NCI-H187 treated with DMSO at 0.1 percent for 48 hours (cell line): ENCODE results near the gene NLRP4.
"Not testable (repeated sequence)": the region's sequence is repeated elsewhere in the genome, so short reads cannot be mapped to it uniquely, and the experiment has no call there.

Experiments used
- DNase-seq: peaks from one replicate; lab custom pipeline; 2025; lab: John Stamatoyannopoulos, UW

Gene NLRP4

DNA sequence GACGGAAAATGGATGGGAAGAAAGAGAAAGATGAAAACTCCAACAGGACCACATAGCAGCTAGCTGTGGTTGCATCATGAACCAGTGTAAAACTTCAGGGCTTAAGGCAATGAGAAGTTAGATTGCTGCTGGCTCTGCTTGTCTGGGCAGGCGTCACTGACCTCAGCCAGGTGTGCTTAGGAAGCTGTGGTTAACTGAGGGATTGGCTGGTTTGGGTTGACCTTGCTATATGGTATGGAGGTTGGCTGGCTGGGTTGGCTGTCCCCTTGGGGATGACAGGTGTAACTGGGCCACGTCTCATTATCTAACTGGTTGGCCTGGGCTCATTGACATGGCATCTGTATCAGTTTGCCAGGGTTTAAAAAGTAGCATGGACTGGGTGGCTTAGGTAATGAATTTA lies 40.9 kb downstream of the NLRP4 start:
- DNase-seq = no peak

DNA sequence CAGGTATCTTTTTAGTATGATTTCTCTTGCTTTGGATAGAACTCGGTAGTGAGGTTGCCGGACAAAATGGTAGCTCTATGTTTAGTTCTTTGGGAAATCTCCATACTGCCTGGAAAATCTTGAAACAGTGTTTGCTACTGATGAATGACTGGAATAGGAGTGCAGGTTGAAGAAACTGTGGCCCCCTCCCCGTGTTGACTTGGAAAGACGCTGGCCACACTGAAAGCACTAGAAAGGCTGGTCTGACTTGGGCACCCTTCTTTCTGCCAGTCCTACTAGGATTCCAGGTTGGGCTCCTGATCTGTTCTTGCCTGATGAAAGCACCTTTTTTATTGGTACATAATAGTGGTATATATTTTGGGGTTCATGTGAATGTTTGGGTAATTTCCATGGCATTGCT lies 46.3 kb downstream of the NLRP4 start:
- no peak for DNase-seq

DNA sequence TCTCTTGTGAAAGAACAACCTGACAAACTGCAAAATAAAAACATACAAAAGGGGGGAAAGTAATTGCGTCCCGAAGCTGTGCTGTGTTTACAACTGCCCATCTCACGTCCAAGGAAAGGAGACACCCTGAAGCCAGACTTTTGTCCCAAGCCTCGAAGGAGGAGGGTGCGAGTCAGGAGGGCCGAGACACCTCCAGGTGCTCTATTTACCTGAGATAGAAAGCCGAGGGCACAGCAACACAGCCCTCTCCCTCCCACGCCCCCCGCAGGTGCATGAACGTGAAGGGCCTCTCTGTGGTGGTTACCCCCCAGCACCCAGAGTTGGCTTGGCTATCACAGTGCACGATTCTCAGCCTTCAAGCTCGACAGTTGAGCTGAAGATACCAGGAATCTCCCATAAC lies 62.6 kb downstream of the NLRP4 start:
- DNase-seq = no peak

DNA sequence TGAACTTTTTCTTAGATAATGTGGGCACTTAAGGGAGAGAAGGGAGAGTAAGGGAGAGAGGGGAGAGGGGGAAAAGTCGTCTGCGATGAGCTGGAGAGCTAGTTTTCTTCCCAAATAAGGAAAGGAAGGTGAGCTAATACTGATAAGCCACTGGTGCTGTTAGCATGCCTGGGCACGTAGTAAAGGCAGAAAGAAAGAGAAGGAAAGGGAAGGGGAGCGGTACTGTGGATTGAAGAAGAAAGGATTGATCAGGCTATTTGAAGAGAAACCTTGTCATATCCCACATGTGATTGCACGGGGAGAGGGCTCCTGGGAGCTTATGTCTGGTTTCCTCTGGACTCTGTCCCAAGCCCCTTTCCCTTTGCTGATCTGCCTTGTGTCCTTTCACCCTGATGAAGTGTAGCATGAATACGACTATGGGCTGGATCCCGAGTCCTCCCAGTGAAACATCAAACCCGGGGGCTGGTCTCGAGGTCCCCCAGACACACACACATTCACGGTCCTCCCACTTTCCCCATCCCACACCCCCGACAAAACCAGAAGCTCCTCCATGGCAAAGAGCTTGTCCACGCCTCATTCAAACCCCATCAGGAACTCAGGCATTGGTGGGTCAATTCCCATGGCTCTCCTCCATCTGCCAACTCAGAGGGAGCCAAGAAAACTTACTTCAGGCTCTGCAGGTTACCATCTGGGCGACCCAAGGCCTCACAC lies 65.2 kb downstream of the NLRP4 start:
- DNase-seq = no peak

DNA sequence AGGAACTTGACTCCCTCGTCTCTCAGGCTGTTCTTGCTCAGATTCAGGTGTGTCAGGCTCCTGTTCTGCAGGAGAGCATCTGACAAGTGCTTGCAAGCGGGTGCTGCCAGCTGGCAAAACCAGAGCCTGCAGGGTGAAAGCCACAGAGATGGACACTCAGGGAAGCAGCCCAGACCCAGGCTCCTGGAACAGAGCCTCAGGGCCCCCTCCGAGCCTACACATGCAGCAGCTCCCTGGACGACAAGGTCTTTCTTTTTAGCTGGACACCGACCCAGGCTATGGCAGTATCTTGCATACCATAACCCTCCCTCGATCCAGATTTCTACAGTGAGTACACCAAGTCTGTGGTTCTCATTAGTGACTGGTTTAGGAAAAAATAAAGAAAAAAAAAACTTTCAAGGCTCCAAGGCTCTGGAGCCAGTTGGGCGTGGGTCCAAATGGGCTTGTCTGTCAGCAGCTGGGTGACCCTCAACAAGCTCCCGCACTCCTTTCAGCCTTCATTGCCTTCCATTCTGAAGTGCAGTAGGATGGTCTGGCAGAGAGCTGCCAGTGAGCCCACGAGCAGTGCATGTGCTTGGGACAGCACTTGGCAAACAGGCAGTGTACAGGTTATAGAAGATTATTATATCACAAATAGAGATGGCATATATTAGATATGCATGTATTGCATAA lies 65.9 kb downstream of the NLRP4 start:
- DNase-seq = no peak

DNA sequence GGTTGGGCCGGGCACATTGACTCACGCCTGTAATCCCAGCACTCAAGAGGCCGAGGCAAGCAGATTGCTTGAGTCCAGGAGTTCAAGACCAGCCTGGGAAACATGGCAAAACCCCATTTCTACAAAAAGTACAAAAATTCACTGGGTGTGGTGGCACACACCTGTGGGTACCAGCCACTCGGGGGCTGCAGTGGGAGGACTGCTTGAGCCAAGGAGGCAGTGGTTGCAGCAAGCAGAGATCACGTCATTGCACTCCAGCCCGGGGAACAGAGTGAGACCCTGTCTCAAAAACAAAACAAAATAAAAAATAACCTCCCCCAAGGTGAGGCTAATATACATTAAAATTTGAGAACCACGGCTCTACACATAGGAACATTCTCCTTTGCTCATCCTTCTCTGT lies 70.9 kb downstream of the NLRP4 start:
- DNase-seq = no peak

DNA sequence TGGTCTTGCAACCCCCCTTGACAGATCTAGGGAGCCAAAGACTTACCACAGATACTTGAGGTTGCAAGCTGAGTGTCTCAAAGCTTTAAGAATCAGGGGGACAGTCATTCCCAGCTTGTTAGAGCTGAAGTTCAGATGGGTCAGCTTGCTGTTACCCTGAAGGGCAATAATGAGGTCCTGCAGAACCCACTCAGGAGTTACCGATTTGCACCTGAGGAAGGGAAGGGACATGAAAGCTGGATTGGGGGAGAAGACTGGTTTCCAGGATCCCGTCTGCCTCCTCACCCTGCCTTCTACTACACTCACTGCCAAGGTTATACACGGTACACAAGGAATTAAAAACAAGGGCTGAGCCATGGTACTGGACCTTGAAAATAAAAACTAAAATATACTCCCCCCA lies 71.4 kb downstream of the NLRP4 start:
- no peak for DNase-seq

DNA sequence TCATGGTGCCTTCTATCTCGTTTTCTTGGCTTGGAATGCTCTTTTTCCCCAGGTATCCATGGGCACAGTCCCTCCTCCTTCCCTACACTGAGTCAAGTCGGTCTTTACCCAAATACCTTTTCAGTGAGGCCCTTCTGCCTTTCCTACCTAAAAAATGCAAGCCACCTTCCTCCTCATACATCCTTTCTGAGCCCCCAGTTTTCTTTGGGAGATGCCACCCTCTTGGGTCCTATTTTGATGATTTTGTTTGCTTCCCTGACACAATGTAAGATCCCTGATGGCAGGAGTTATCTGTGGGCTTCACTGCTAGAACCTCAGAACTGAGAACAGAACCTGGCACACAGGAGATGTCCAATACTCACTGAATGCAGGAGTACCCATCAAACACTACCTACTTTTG lies 73.5 kb downstream of the NLRP4 start:
- no peak for DNase-seq

DNA sequence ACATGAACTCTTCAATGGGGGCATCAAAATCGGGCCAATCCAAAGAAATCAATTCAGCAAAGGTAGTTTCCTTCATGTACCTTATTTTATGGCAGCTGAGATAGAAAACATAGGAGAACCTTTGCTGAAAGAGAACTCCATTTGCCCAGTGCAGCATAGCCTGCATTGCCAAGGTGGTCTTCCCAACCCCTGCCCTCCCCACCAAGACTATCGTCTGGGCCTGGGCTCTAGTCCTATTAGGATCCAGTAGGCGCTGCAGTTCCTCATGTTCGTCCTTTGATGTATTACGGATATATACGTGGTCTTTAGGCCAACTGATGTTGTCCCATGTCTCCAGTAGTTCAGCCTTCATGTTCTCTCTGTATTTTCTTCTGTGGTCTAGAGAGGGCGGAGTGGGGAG lies 76.6 kb downstream of the NLRP4 start:
- no peak for DNase-seq

DNA sequence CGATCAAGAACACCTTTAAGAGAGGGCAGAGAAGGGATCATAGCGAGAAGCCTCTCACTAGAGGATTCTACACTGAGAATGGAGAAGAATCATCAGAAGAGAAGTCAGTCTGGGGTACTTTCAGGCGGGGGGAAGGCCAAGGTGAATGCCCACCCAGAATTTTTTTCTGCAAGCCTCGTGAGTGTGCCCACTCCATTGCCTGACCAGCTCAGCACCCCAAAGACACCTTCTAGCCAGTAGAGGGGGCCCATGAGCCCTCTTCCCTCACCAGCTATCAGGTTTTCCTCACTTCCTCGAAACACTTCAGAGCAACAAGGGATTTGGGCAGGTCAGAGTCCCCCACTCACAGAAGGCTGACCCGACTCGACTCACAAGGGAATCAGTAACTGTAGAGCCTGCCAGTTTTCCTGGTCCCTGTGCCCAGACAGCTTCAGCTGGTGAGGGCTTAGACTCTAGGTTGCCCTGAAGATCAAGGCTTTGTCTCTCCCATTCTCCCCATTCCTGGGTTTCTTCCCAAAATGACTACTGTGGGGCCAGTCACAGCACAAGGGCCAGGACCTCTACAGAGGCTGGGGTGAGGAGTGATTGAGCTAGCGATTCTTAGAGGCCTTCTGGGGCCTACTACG lies 77.4 kb downstream of the NLRP4 start:
- DNase-seq = no peak

DNA sequence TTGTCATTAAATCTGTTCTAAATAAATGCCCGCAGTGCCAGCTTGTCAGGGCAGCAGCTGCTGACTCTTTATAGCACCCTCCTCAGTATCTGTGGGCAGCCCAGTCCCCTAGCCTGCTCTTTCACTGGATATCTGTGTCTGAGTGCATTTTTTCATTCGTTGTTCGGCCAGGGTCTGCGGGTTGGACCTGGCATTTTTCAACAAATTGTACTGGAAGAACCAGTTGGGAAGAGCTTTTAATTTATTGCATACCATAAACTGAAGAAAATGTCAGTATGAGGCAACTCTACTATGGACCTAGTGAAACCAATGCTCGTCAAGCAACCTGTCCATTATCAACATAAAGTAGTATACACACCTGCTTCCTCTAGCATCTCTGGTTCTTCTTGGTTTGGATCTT lies 87.2 kb downstream of the NLRP4 start:
- DNase-seq = no peak

DNA sequence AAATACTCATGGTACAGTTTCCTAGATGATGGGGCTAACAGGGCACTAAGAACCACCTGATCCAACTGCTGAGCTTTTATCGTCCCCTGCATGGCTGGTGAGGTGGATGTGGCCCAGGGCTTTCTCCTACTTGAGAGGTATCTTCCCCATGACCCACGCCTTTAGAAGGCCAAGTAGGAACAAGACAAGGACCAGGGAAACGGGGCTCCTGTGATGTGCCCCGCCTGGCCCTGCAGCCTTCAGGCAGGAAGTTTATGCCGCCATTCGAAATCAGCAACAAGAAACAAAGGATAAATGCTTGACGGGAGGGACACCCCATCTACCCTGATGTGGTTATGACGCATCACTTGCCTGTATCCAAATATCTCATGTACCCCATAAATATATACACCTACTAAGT lies 91.7 kb downstream of the NLRP4 start:
- DNase-seq = no peak

DNA sequence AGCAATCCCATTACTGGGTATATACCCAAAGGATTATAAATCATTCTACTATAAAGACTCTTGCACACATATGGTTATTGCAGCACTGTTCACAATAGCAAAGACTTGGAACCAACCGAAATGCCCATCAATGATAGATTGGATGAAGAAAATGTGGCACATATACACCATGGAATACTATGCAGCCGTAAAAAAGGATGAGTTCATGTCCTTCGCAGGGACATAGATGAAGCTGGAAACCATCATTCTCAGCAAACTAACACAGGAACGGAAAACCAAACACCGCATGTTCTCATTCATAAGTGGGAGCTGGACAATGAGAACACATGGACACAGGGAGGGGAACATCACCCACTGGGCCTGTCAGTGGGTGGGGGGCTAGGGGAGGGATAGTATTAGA lies 92.9 kb downstream of the NLRP4 start:
- DNase-seq = not testable (repeated sequence)

DNA sequence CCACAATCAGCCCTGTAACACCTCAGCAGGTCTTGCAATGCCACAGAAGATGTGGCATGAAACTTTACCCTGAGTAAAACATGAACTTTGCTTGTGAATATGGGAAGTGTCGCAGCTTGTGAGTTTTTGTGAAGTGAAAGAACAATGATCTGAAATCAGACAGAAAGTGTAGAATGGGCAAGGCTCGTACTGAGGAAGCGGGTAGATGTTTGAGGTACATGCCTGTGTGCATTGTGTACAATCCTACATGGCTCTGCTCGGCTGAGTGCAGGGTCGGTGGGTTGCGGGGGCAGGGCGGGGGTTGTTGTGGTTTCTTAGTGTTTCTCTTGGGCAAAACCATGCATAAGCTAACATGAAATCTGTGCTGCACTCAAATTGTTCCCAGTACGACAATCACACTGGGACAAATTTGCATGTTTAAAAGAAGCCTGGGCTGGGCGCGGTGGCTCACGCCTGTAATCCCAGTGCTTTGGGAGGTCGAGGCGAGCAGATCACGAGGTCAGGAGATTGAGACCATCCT lies 94.7 kb downstream of the NLRP4 start:
- no peak for DNase-seq
